Effector memory CD4-positive, alpha-beta T cell (primary cell): ENCODE data around the gene FLII.
"Not testable (repeated sequence)": the region's sequence is repeated elsewhere in the genome, so short reads cannot be mapped to it uniquely, and the experiment has no call there.

Experiments used
- DNase-seq, 3 donors: peaks; one replicate each; pipeline ENCODE4 v3.0.0-alpha.2; 2020
- H3K27ac ChIP-seq: 2 replicates; pipeline ENCODE4 v1.7.0; 2013; ENCODE audit warnings: mild to moderate bottlenecking, low read length, moderate library complexity; ENCODE audit not compliant: insufficient read depth, poor library complexity, severe bottlenecking
- H3K27me3 ChIP-seq: replicated peaks from 2 replicates; pipeline ENCODE4 v1.7.0; 2013; ENCODE audit warnings: mild to moderate bottlenecking, low read length; ENCODE audit not compliant: insufficient read depth, control insufficient read depth, poor library complexity, severe bottlenecking
- H3K36me3 ChIP-seq: 2 replicates; pipeline ENCODE4 v1.7.0; 2013; ENCODE audit warnings: mild to moderate bottlenecking, low read length, moderate library complexity; ENCODE audit not compliant: control insufficient read depth, insufficient read depth
- H3K4me1 ChIP-seq: 2 replicates; pipeline ENCODE4 v1.7.0; 2013; ENCODE audit warnings: low read length, mild to moderate bottlenecking; ENCODE audit not compliant: control insufficient read depth, insufficient read depth, poor library complexity, severe bottlenecking
- H3K4me3 ChIP-seq: 2 replicates; pipeline ENCODE4 v1.7.0; 2013; ENCODE audit warnings: low read length, low read depth, mild to moderate bottlenecking; ENCODE audit not compliant: insufficient read depth, poor library complexity, severe bottlenecking
- H3K9me3 ChIP-seq: 2 replicates; pipeline ENCODE4 v1.7.0; 2013; ENCODE audit warnings: mild to moderate bottlenecking, low read length, moderate library complexity; ENCODE audit not compliant: control insufficient read depth

FLII gene

DNA sequence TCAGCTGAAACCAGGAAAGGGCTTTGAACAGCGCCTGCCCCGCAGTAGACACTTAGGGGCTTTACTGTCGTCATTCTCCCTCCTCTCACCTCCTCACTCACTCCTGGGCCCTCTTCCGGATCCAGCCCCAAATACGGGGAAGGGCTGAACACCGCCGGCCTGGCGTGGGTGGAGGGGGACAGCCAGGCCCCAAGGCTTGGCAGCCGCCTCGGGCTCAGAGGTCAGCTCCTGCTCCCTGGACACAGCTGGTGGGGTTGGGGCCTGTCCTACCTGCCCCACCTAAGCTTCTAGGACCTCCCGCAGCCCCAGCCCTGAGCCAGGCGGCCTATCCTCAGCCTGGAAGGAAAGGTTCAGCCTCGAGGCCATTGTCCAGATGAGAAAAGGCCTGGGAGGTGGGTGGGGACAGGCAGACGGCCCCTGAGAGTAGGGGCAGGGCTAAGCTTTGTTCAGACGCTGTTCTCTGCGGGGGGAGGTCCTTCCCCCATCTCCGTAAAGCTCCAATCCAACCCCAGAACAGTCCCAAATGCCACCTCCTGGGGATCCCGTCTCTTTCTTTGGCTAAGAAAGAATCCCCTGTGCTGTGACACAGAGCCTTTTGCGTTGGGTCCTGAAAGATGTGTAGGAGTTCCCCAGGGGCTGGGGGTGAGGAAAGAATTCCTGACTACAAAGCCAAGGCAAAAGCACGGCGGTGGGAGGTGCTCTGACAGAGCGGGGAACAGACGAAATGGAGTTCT, 34.0 kb downstream of the FLII start:
- H3K27ac ChIP-seq, result no peak overlapping the region

DNA sequence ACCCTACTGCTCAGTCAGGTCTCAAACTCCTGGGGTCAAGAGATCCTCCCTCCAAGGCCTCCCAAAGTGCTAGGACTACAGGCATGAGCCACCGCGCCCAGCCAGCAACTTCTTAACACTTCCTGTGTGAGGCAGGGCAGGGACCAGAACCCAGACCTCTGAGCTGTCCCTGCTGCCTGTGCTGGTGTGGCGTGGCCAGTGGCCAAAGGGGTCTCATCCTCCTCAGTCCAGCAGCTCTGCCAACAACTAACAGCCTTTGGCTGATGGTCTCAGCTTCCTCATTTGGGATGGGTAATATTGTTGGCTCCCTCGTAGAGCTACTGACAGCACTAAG, 34.5 kb downstream of the FLII start:
- Histone ChIP-seq H3K36me3 (no peaks in the 10 kb centered on the region), H3K27ac (no peak overlapping the region), H3K9me3 (no peaks in the 10 kb centered on the region), H3K4me1 (peaks cover 18% of the 10 kb centered on the region), H3K4me3 (no peak overlapping the region), H3K27me3 (no peaks in the 10 kb centered on the region)
- no peak for DNase-seq

More for the DNA sequence above, 34.0 kb downstream of the FLII start:
- Histone ChIP-seq H3K36me3 (no peaks in the 10 kb centered on the region), H3K4me1 (peaks cover 18% of the 10 kb centered on the region), H3K9me3 (no peaks in the 10 kb centered on the region), H3K27me3 (no peaks in the 10 kb centered on the region), H3K4me3 (peak overlapping the region; percentile 40)
- DNase-seq, result no peak

DNA sequence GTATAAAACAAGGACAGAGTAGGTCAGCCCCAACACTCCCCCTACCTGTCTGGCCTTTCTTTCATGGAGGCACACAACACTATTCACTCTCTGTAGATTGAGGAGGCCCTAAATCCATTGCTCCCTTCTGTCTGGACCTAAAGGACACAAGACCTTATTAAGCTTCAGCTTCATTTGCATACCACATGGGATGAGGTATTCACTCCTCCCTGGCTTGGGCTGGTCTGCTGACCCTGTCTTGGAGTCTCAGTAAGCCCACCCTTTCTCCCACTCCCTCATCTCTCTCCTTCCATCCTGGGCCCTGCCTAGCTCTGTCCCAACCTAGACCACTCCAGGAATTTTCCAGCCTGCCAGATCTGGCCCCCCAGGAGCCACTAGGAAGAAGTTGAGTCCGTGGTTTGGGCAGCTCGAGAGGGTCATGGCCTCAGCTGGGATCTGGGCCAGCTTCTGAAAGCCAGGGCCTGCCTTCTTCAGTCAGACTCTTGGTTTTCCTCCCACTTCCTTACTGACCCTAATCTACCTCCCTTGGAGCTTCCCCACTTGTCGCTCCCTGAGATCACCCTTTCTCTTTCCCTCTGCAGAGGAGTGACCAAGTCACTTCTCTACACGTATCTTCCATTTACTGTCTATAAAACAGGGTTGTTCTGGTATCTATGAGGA, 39.7 kb downstream of the FLII start:
- H3K36me3 ChIP-seq, result no peaks in the 10 kb centered on the region
- H3K4me3 ChIP-seq, result no peak overlapping the region
- H3K27me3 ChIP-seq, result no peaks in the 10 kb centered on the region
- no peaks in the 10 kb centered on the region for H3K9me3 ChIP-seq
- DNase-seq, result no peak
- no peak overlapping the region for H3K27ac ChIP-seq
- no peaks in the 10 kb centered on the region for H3K4me1 ChIP-seq

DNA sequence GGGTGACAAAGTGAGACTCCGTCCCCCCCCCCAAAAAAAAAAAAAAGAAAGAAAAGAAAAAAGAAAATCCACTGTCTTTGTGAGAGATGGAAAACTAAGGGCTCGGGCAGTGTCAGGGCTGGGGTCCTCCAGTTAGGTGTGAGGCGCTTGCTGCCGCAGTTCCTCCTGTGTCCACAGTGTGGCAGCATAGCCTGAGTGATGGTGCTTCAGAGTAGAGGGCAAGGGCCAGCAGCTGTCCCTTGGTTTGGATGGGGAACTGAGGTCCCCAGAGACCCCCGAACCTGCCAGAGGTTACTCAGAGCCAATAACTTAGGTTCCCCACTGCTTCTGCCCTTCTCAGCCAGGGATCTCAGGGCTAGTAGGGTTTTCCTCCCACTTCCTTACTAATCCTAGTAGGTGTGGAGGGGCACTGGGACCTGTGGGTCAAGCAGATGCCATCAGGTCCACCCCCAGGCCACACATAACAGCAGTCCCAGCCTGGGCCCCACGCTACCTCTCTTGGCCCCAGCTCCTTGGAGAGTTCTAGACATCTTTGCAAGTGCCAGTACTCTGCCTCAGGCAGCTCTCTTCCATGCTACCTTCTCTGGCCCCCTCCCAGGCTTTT, 41.0 kb downstream of the FLII start:
- H3K4me3 ChIP-seq, result no peak overlapping the region
- H3K27me3 ChIP-seq, result no peaks in the 10 kb centered on the region
- peak; percentile 36 to 61 (median 48) for DNase-seq
- H3K27ac ChIP-seq, result no peak overlapping the region
- H3K9me3 ChIP-seq, result no peaks in the 10 kb centered on the region
- no peaks in the 10 kb centered on the region for H3K36me3 ChIP-seq
- H3K4me1 ChIP-seq, result no peaks in the 10 kb centered on the region

DNA sequence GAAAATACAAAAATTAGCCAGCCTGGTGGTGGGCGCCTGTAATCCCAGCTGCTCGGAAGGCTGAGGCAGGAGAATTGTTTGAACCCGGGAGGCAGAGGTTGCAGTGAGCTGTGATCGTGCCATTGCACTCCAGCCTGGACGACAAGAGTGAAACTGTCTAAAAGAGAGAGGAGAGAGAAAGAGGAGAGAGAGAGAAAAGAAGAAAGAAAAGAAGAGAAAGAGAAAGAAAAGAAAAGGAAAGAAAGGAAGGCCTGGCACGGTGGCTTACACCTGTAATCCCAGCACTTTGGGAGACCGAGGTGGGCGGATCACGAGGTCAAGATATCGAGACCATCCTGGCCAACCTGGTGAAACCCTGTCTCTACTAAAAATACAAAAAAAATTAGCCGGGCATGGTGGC, 41.6 kb downstream of the FLII start:
- H3K36me3 ChIP-seq, H3K27me3 ChIP-seq, H3K4me1 ChIP-seq, H3K4me3 ChIP-seq, H3K9me3 ChIP-seq, H3K27ac ChIP-seq, DNase-seq: not testable (repeated sequence)

DNA sequence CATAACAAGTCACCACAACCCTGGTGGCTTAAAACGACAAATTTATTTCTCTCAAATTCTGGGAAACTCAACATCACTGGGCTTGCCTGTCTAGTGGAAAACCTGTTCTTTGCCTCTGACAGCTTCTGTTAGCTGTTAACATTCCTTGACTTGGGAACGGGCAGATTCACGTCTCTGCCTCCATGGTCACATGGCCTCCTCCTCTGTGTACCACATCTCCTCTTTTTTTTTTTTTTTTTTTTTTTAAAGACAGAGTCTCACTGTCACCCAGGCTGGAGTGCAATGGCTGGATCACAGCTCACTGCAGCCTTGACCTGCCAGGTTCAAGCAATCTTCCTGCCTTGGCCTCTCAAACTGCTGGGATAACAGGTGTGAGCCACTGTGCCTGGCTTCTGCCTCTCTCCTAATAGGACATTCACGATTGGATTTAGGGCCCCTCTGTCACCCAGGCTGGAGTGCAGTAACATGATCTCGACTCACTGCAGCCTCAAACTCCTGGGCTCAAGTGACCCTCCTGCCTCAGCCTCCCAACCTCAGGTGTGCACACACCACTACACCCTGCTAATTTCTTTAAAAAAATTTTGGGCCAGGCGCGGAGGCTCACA, 44.8 kb downstream of the FLII start:
- Histone ChIP-seq H3K27me3 (no peaks in the 10 kb centered on the region), H3K36me3 (peaks cover 14% of the 10 kb centered on the region), H3K27ac (no peak overlapping the region), H3K9me3 (no peaks in the 10 kb centered on the region), H3K4me3 (no peak overlapping the region), H3K4me1 (no peaks in the 10 kb centered on the region)
- DNase-seq, result no peak

DNA sequence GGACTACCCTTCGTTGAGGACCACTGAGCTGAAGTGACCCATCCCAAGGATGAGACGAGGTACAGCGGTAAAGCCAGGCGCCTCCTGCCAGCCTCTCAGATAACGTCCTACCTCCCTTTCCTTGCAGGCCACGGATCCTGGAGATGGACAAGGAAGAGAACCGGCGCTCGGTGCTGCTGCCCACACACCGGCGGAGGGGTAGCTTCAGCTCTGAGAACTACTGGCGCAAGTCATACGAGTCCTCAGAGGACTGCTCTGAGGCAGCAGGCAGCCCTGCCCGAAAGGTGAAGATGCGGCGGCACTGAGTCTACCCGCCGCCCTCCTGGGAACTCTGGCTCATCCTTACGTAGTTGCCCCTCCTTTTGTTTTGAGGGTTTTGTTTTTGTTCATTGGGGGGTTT, 50.4 kb downstream of the FLII start:
- Histone ChIP-seq H3K27me3 (no peaks in the 10 kb centered on the region), H3K9me3 (no peaks in the 10 kb centered on the region), H3K4me1 (no peaks in the 10 kb centered on the region), H3K27ac (no peak overlapping the region), H3K36me3 (peaks cover 59% of the 10 kb centered on the region), H3K4me3 (no peak overlapping the region)
- no peak for DNase-seq

DNA sequence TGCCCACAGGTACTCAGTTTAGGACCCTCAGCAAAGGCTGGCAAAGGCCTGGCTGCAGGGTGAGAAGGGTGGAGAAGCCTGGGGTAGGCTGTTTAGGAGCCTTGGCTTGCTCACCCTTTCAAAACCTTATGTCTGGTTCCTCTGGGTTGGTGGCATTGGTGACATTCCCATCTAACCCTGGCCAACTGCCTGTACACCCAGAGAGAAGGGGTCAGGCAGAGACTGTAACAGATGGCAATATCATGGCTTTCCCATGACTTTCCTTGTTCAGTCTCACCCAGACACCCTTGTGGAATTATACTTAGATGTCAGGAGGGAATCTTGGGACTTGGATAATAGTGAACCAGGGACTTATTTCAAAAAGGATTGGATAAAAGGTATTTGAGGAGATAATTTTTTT, 51.6 kb downstream of the FLII start:
- H3K4me3 ChIP-seq, result no peak overlapping the region
- no peaks in the 10 kb centered on the region for H3K27me3 ChIP-seq
- DNase-seq, result no peak
- H3K27ac ChIP-seq, result no peak overlapping the region
- no peaks in the 10 kb centered on the region for H3K9me3 ChIP-seq
- H3K4me1 ChIP-seq, result no peaks in the 10 kb centered on the region
- H3K36me3 ChIP-seq, result peaks cover 59% of the 10 kb centered on the region

DNA sequence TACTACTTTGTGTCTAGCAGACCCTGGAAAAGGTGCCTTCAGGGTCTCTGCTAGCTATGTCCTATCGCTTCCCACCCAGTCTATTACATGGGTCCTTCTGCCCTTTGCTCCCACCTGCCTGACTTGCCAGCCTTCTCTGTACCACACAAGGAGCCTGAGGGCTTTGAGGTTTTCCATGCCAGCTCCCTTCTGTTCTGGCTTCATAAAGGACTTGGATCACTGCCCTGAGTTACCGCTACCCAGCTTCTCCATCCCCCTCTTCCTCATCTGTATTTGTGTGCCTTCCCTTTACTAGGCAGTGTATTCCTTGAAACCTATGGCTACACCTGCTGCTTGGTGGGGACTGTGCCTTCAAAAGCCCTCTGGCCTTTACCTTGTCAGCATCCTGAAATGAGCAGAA, 52.7 kb downstream of the FLII start:
- H3K27me3 ChIP-seq, result no peaks in the 10 kb centered on the region
- DNase-seq, result no peak
- H3K36me3 ChIP-seq, result peaks cover 65% of the 10 kb centered on the region
- no peaks in the 10 kb centered on the region for H3K9me3 ChIP-seq
- no peak overlapping the region for H3K27ac ChIP-seq
- no peak overlapping the region for H3K4me3 ChIP-seq
- H3K4me1 ChIP-seq, result no peaks in the 10 kb centered on the region

DNA sequence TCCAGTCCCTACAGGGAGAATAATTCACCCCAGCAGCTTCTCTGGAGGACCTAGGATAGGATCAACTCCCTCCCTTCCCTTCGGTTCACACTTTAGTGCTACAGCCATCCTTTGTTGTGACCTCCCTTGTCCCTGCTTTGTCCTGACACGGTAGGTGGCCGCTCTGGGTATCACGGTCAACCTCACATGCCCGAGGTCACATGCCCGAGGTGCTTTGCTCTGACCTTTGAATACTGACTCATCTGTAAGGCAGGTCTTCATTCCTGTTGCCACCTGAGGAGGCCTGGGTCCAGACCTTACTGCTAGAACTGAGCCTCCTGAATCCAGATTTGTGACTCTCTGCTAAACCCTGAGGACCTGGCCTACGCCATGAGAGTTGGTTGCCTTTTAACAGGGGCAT, 55.2 kb downstream of the FLII start:
- no peak for DNase-seq
- no peaks in the 10 kb centered on the region for H3K9me3 ChIP-seq
- peaks cover 4% of the 10 kb centered on the region for H3K4me1 ChIP-seq
- no peak overlapping the region for H3K27ac ChIP-seq
- no peak overlapping the region for H3K4me3 ChIP-seq
- peaks cover 61% of the 10 kb centered on the region for H3K36me3 ChIP-seq
- no peaks in the 10 kb centered on the region for H3K27me3 ChIP-seq
